HG03196 (cell line): ENCODE data around the gene PHF11.
"Not testable (repeated sequence)": the region's sequence is repeated elsewhere in the genome, so short reads cannot be mapped to it uniquely, and the experiment has no call there.

Source experiments
- ATAC-seq: cut with Tn5 transposase; IDR thresholded peaks from one replicate; pipeline ENCODE4 v1.9.1; 2021; ENCODE audit not compliant: unreplicated experiment

PHF11 gene

DNA sequence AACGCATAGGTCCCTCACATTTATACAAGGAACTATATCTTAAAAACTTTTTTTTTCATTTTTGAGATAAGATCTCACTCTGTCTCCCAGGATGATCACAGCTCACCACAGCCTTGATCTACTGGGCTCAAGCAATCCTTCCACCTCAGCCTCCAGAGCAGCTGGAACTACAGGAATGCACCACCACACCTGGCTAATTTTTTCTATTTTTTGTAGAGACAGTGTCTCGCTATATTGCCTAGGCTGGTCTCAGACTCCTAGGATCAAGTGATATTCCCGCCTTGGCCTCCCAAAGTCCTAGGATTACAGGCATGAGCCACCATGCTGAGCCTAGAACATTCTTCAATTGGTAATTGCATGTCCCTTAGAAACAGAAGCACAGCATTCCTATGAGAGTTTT, 47.9 kb downstream of the PHF11 start:
- ATAC-seq = no peak

DNA sequence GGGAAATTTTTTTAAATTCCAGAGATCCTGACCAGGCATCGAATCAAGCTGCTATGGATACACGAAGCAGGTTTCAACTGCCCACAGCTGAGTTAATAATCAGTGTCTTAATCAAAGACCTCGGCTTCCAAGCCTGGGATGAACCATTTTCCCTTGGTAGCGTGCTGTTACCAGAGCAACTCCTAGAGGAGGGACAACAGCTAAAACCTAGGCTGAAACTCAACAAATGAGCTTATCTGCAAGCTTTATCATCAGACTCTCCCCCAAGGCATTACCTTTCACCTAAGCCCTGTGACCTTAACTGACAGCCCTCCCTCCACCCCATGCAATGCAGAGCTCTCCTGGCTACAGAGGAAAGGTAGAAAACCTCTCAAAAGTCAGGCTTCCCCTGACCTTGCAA, 49.9 kb downstream of the PHF11 start:
- ATAC-seq = no peak

DNA sequence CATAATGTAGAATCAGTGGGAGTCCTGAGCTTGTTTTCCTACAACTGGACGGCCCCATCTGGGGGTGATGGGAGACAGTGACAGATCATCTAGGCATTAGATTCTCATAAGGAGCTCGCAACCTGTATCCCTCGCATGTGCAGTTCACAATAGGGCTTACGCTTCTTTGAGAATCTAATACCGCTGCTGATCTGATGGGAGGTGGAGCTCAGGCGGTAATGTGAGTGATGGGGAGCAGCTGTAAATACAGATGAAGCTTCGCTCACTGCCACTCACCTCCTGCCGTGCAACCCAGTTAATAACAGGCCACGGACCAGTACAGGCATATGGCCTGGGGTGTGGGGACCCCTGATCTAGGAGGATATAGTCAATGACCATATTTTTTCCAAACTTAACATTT, 50.8 kb downstream of the PHF11 start:
- ATAC-seq = no peak

- no peak for ATAC-seq
Observed at GRCh38 chr13:49549289-49549688, 53.5 kb downstream of the PHF11 start.

GRCh38 chr13:49550942-49551644, 55.3 kb downstream of the PHF11 start:
- ATAC-seq = no peak

- no peak for ATAC-seq
Observed at GRCh38 chr13:49553888-49554287, 58.1 kb downstream of the PHF11 start.

GRCh38 chr13:49554387-49554786, 58.6 kb downstream of the PHF11 start:
- ATAC-seq = no peak

GRCh38 chr13:49559006-49559405, 63.3 kb downstream of the PHF11 start:
- ATAC-seq = no peak

GRCh38 chr13:49560270-49561061, 64.7 kb downstream of the PHF11 start:
- ATAC-seq = no peak

DNA sequence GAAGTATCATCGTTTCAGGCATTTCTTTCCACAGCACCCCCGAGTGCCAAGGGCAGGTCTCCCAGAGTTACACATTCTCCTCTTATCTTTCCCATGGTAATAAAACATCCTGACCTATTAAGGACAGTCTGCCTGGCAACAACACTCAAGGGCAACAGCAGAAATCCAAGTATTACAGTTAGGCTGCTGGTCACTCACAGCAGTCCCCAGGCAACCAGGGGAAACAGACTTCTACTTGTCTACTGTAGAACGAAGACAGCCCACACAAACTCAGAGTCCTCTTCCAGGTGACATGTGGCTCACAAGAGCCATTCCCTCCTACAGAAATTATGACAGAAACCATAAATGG, 65.3 kb downstream of the PHF11 start:
- ATAC-seq = no peak

DNA sequence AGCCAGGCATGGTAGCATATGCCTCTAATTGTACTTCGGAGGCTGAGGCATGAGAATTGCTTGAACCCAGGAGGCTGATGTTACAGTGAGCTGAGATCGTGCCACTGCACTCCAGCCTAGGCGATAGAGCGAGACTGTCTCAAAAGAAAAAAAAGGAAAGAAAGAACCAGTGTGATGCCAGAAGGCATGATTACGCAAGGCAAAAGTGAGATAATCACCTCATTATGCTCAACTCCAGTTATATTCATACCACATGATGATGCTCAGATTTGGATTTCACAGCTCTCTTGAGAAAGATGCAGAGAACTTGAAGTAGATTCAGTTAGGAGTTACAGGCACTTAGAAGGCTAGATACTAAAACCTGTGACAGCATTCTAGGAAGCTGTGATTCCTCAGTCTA, 67.8 kb downstream of the PHF11 start:
- no peak for ATAC-seq

DNA sequence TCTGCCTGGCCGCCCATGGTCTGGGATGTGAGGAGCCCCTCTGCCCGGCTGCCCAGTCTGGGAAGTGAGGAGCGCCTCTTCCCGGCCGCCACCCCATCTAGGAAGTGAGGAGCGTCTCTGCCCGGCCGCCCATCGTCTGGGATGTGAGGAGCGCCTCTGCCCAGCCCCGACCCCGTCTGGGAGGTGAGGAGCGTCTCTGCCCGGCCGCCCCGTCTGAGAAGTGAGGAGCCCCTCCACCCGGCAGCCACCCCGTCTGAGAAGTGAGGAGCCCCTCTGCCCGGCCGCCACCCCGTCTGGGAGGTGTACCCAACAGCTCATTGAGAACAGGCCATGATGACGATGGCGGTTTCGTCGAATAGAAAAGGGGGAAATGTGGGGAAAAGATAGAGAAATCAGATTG, 69.7 kb downstream of the PHF11 start:
- ATAC-seq = not testable (repeated sequence)

DNA sequence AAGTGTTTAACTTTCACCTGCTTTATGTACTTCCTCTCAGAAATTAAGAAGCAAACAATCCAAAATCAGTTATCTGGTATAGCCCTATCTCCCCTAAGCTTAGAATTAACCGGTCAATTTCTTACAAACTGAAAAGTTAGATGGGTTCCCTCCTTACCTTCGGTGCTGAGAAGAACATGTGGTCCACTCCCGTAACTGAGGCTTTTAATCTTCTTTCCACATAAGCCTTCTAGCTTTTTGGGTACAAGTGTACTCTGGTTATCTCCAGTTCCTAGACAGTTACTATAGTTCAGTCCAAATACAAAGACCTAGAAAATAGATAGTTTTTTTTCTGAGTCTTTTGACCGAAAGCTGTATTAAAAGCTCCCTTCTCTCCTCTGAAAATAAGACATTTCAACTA, 70.7 kb downstream of the PHF11 start:
- no peak for ATAC-seq

DNA sequence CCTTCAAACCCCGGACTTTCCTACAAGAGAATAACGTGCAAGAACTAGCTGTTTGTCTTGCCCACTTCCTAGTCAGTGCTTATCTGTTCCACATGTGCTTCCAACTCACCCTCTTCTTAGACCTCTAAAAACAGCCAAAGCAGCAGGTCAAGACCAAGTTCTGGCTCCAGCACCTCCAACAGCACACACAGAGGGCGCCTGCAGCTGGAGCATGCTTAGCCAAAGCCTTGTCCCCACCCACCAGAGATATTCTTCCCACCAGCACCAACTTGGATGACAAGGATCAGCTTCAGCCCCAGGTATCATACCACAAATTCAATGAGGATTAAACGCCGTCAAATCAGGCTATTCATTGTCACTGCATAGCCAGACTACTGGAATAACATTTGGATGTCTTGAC, 71.7 kb downstream of the PHF11 start:
- ATAC-seq = no peak

DNA sequence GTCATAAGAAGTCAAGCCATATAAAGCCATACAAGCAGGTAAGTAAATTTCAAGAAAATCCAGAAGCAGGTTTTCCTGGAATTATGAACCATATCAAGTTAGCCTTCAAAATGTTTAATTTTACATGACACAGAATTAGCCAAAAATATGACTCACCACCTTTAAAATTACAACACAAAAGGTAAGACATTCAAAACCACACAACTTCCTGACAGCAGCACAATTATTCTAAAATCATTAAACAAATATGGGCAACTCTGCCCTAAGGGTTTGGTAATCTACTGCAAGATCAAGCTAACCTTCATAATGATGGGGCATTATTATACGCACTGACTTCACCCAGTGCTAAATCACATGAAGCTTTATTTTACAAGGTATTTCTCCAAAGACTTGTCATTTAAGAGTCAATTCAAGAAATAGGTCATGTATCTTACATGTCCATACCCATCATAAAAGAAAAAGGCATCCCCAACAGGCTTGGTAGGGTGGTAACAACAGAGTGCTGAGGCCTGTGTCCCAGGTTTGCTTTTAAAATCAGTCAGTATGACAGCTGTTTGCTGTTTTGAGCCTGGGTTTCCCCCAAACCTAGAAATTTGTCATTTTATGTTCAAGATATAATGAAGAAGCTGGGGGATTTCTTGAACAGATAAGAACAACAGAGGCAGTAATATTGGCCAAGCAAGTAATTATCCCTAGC, 74.4 kb downstream of the PHF11 start:
- ATAC-seq = no peak

DNA sequence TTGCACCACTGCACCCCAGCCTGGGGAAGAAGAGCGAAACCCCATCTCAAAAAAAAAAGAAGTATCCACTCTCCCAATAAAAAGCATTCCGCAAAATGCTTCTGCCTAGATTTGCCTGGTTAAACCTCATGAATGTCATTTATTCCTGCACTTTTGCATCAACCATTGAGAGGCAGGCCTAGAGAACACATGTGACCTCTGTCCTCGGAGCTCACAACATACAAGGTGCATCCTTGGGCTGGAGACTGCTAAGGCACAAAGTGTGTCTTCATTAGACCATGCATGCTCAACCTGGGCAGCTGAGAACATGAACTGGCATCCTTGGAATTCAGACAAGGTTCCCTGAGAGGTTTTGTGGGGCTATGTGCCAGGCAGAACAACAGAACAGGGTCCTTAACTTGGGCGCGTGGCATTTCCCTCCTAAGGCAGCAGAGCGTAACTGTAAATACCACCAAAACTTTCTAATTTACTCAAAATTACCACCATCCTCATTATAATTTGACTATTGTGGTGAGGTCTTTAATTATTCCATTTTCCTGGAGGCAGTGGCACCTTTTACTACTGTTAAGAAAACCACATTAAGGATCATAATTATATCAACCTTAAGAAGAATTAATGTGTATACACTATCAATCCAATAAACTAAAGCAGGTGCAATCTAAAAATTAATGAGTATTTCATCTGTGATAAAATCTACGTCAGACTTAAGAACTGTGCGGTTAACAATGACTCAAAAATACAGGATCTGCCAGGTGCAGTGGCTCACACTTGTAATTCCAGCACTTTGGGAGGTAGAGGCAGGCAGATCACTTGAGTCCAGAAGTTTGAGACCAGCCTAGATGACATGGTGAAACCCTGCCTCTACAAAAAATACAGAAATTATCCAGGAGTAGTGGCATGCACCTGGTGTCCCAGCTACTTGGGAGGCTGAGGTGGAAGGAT, 75.8 kb downstream of the PHF11 start:
- no peak for ATAC-seq
